Measurements from ENCODE around the gene RGPD4.

DNA sequence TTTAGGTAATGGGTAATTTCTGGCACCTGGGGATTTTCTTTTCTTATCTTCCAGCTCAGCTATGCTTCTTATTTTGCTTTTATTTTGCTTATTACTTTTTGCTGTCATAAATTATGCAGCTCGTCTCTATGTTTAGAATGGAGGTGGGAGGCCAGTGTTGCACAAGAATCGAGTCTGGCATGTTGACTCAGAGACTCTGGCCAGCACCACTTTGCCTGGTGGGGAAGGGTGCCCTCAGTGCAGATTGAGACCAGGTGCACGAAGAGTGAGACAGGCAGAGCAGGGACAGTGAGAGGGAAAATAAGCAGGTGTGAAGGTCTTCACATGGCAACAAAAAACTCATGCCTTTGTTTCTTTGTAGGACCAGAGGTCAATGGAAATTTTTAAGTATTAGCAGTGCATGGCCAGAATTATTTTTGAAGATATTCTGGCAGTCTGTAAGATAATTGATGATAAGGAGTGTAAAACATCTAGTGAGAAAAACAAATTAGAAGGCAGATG is 100.4 kb downstream of the RGPD4 start:
- TF ChIP-seq NFYB (CRISPR knock-in tag; conservative IDR thresholded peaks at IDR 0.05; ENCODE audit: low read depth) (no peak), IRF2 (CRISPR knock-in tag; IDR thresholded peaks at IDR 0.05; ENCODE audit: borderline replicate concordance, low read depth) (no peak)
